BJ (cell line): Measurements from ENCODE around the gene PRKCD. TPM values are rescaled to one million over a fixed set of nuclear protein-coding genes. Genes with fewer than 3 reads are reported as not detected.
A peak's percentile ranks its signal among the peaks of the same experiment; 100 is the strongest.

ENCODE experiments used
- CTCF ChIA-PET: fragments of 350-600 bp; formaldehyde crosslinking; extraction: SDS; loops from one replicate; lab custom pipeline; 2021; ENCODE audit warnings: antibody characterized with exemption, inconsistent platforms; lab: Yijun Ruan, JAX
- POLR2A ChIA-PET: fragments of 300-600 bp; sonication (Branson Sonifier 250); formaldehyde crosslinking; extraction: SDS; loops from one replicate; lab custom pipeline; 2021; ENCODE audit warnings: antibody characterized with exemption; lab: Charles Lee
- DNase-seq: peaks from one replicate; pipeline ENCODE4 v3.0.0-alpha.2; 2011; ENCODE audit warnings: low read depth
- H3K27me3 ChIP-seq: 2 replicates; pipeline ENCODE4 v1.6.0; 2011; ENCODE audit warnings: low read length; ENCODE audit not compliant: control insufficient read depth, insufficient read depth
- H3K36me3 ChIP-seq: 2 replicates; pipeline ENCODE4 v1.5.1; 2011; ENCODE audit warnings: low read length; ENCODE audit not compliant: control insufficient read depth, insufficient read depth
- H3K4me3 ChIP-seq: 2 replicates; pipeline ENCODE4 v1.5.1; 2011; ENCODE audit warnings: low read depth, mild to moderate bottlenecking, control low read depth, low read length
- polyA plus RNA-seq: library from polyadenylated mRNA; depleted of rRNA; stranded (reverse); fragments of >200 nt; gene quantifications from 2 replicates; pipeline ENCODE4 v1.2.3, GENCODE V29; 2011
- TF ChIP-seq, protein P1 (sequence below): IDR thresholded peaks from 2 replicates; pipeline ENCODE4 v1.5.1; 2011; ENCODE audit warnings: low read depth, mild to moderate bottlenecking, control low read depth, inconsistent platforms, low read length, moderate library complexity; ENCODE audit not compliant: insufficient read depth

PRKCD gene
- polyA plus RNA-seq, 1 experiment = 33.5 TPM

DNA sequence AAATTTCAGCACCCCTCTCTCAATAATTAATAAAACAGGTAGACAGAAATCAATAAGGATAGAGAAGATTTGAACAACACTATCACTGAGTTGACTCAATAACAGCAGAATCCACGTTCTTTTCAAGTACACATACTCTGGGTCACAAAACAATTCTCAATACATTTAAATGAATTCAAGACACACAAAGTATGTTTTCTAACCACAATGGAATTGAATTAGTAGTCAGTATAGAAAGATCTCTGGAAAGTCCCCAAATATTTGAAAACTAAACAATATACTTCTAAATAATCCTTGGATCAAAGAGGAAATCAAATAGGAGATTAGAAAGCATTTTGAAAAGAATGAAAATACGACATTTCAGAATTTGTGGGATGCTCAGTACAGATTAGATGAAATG, 54.8 kb downstream of the PRKCD start:
- Histone ChIP-seq H3K36me3 (no peaks in the 10 kb centered on the region), H3K27me3 (no peaks in the 10 kb centered on the region), H3K4me3 (no peak overlapping the region)
- ChIA-PET POLR2A (no interaction called here), CTCF (interaction anchor here (0.6 kb wide), 1 partner anchor 11 kb away, joined by 3 read pairs; no protein-coding TSS in a partner anchor)
- no peak for DNase-seq
- TF ChIP-seq, protein P1, sequence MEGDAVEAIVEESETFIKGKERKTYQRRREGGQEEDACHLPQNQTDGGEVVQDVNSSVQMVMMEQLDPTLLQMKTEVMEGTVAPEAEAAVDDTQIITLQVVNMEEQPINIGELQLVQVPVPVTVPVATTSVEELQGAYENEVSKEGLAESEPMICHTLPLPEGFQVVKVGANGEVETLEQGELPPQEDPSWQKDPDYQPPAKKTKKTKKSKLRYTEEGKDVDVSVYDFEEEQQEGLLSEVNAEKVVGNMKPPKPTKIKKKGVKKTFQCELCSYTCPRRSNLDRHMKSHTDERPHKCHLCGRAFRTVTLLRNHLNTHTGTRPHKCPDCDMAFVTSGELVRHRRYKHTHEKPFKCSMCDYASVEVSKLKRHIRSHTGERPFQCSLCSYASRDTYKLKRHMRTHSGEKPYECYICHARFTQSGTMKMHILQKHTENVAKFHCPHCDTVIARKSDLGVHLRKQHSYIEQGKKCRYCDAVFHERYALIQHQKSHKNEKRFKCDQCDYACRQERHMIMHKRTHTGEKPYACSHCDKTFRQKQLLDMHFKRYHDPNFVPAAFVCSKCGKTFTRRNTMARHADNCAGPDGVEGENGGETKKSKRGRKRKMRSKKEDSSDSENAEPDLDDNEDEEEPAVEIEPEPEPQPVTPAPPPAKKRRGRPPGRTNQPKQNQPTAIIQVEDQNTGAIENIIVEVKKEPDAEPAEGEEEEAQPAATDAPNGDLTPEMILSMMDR = no peak

DNA sequence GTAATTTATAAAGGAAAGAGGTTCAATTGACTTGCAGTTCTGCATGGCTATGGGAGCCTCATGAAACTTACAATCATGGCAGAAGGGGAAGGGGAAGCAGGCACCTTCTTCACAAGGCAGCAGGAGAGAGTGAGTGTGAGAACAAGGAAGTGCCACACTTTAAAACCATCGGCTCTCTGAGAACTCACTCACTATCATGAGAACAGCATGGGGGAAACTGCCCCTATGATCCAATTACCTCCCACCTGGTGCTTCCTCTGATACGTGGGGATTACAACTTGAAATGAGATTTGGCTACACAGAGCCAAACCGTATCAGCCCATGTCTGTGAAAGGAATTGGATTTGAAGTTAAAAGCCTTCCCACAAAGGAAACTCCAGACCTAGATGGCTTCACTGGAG, 55.7 kb downstream of the PRKCD start:
- POLR2A ChIA-PET = no interaction called here
- CTCF ChIA-PET = interaction anchor here (0.8 kb wide), 1 partner anchor 20 kb away, joined by 3 read pairs; no protein-coding TSS in a partner anchor

DNA sequence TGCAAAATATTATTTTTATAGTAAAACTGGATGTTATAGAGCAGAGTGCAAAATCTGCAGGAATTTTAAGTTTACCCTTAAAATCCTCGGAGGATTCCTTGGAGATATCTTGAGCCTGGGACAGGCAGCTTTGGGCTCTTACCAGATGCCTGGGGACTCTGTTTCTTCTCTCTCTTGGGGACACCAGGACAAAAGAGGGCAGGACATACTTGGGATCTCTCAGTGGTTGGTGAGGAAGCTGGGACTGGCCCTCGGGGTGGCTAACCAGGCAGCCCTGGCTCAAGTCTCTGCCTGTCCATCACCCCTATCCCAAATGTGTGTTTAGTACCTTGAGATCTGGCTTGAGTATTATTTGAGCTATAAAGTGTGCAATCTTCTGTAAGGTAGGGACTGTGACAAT, 56.2 kb downstream of the PRKCD start:
- ChIA-PET CTCF (interaction anchor here (0.8 kb wide), 1 partner anchor 20 kb away, joined by 3 read pairs; no protein-coding TSS in a partner anchor), POLR2A (no interaction called here)
- no peaks in the 10 kb centered on the region for H3K27me3 ChIP-seq
- H3K36me3 ChIP-seq = peaks cover 3% of the 10 kb centered on the region
- TF ChIP-seq, protein P1 = no peak
- no peak for DNase-seq
- no peak overlapping the region for H3K4me3 ChIP-seq

More for the DNA sequence above, 55.7 kb downstream of the PRKCD start:
- TF ChIP-seq, protein P1 = no peak
- Histone ChIP-seq H3K27me3 (no peaks in the 10 kb centered on the region), H3K36me3 (no peaks in the 10 kb centered on the region), H3K4me3 (no peak overlapping the region)
- no peak for DNase-seq

DNA sequence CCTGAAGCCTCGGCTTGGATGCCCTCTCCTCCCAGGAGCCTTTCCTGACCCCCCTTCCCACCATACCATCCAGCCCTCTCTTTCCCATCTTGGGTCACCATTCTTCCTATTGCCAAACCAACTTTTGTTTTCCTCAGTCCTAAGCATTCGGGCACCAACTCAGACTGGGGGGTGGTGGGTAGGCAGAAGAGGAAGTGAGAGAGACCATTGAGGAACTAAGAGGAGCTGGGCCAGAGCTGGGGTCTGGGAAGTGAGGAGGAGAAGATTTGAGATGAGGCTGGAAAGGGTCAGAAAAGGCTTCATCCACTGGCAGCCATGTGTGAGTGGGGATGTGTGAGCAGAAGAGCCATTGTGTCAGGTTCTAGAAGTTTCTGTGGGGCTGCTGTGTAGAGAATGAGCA, 57.1 kb downstream of the PRKCD start:
- CTCF ChIA-PET = interaction anchor here (0.7 to 1.1 kb wide), 4 partner anchors 8 to 492 kb away, joined by 3 read pairs; no protein-coding TSS in a partner anchor
- DNase-seq = no peak
- Histone ChIP-seq H3K4me3 (no peak overlapping the region), H3K36me3 (peaks cover 5% of the 10 kb centered on the region), H3K27me3 (no peaks in the 10 kb centered on the region)
- TF ChIP-seq, protein P1 = no peak
- POLR2A ChIA-PET = no interaction called here

DNA sequence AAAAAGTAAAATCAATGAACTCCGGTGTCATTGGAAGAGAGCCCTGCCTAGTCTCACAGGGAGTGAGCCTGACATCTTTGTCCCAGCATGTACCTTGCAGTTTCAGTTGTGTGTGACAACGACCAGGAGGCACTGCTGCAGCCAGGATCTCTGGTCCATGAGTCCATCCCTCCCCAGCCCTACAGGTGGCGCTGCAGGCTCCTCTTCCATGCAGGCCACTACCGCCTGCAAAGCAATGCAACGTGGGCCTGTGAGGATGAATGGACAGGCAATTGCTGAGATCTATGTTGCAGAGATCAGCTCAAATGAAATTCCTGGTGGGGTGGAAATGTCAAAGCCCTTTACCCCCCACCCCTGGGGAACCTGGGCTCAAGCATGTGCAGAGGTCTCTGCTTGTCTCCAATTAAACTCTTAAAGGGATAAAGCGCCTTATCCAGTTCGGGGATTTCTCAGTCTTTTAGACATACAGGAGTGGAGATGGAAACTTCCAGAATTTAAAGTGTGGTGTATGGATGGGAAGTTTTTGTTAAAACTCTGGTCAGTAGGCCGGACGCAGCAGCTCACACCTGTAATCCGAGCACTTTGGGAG, 59.0 kb downstream of the PRKCD start:
- no peak overlapping the region for H3K4me3 ChIP-seq
- DNase-seq = peak; percentile 17
- no peaks in the 10 kb centered on the region for H3K27me3 ChIP-seq
- peaks cover 19% of the 10 kb centered on the region for H3K36me3 ChIP-seq
- POLR2A ChIA-PET = interaction anchor here (0.6 to 0.7 kb wide), 2 partner anchors 129 to 172 kb away, joined by 3 to 4 read pairs; no protein-coding TSS in a partner anchor
- TF ChIP-seq, protein P1 = peak; percentile 98
- CTCF ChIA-PET = interaction anchor here (0.6 to 3.3 kb wide), 15 partner anchors 9 to 130 kb away, joined by 3 to 12 read pairs (median 3); no protein-coding TSS in a partner anchor
